Hepatocyte (in vitro differentiated cells): ENCODE measurements around the gene ATMIN.

Experiments used
- EZH2 ChIP-seq: fragments of 200-600 bp; sonication (generic); IDR thresholded peaks from 2 replicates; pipeline ENCODE4 v1.6.1; 2016; ENCODE audit warnings: antibody characterized with exemption, mild to moderate bottlenecking, borderline replicate concordance
- TF ChIP-seq, protein P1 (sequence below): fragments of 200-600 bp; sonication (generic); IDR thresholded peaks from 2 replicates; pipeline ENCODE4 v1.5.1; 2016; ENCODE audit warnings: antibody characterized with exemption, mild to moderate bottlenecking; ENCODE audit not compliant: poor library complexity

DNA sequence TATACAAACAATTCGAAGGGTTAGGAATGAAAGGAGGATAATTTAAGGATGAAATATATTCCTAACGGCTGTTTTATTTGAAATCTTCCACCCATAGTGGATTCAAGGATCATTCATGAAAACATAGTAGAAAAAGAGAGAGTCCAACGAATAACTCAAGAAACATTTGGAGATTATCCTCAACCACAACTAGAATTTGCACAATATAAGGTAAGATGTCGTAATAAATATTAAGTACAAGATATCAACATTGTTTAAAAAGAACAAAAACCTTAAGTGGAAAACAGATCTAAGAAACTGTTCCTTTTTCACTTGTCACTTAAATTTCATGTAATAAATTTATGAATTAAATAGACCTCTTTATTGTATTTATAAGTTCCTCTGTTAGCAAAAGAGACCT, 9.2 kb upstream of the ATMIN start:
- TF ChIP-seq, protein P1, sequence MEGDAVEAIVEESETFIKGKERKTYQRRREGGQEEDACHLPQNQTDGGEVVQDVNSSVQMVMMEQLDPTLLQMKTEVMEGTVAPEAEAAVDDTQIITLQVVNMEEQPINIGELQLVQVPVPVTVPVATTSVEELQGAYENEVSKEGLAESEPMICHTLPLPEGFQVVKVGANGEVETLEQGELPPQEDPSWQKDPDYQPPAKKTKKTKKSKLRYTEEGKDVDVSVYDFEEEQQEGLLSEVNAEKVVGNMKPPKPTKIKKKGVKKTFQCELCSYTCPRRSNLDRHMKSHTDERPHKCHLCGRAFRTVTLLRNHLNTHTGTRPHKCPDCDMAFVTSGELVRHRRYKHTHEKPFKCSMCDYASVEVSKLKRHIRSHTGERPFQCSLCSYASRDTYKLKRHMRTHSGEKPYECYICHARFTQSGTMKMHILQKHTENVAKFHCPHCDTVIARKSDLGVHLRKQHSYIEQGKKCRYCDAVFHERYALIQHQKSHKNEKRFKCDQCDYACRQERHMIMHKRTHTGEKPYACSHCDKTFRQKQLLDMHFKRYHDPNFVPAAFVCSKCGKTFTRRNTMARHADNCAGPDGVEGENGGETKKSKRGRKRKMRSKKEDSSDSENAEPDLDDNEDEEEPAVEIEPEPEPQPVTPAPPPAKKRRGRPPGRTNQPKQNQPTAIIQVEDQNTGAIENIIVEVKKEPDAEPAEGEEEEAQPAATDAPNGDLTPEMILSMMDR: no peak
- no peak for TF ChIP-seq EZH2
